RCC 7860 (cell line): ENCODE data around the gene ASAP2.

Experiments used
- DNase-seq: peaks from one replicate; pipeline ENCODE4 v3.0.0-alpha.2; 2015; ENCODE audit warnings: low spot score
- FAIRE-seq: peaks from 2 replicates; lab custom pipeline; 2012; peaks lifted over from hg19 to GRCh38; lab: Jason Lieb, UNC

ASAP2 gene

GRCh38 chr2:9179572-9180201, 26.9 kb upstream of the ASAP2 start:
- DNase-seq, result peak; percentile 86
- FAIRE-seq, result peak; percentile 78

GRCh38 chr2:9184361-9184760, 22.3 kb upstream of the ASAP2 start:
- DNase-seq (no peak), FAIRE-seq (no peak)

GRCh38 chr2:9187620-9188214, 18.9 kb upstream of the ASAP2 start:
- no peak for DNase-seq
- no peak for FAIRE-seq

DNA sequence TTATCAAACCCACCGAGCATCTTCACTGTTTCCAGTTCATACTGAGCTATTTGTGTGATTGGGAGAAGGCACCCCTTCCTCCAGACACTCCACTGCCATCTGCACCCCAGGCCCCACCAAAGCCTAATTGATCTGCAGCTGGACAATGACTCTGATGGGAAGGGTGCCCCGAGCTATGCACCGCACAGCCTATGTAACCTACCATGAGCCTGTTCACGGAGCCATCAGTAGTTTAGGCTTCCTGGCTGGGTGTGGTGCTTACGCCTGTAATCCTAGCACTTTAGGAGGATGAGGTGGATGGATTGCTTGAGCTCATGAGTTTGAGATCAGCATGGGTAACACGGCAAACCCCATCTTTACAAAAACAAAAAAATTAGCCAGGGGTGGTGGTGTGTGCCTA, 17.8 kb upstream of the ASAP2 start:
- FAIRE-seq (no peak), DNase-seq (no peak)

DNA sequence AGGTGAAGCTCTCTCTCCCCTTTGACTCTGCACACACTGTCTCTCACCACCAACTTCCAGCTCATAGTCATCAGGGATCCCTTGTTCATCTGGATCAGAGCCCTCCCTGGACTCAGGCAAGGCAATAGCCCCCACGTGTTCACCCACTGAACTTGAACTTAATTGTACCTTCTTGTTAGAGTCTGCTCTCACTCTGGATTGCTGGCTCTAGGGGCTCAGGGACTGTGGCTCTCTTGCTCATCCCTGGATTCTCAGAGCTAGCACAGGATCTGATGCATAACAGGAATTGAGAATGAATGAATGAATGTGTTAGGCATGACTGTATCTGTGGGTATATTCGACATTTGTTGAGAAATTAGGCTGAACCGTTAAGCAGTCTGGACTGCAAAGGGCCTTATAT, 16.7 kb upstream of the ASAP2 start:
- DNase-seq (no peak), FAIRE-seq (no peak)

DNA sequence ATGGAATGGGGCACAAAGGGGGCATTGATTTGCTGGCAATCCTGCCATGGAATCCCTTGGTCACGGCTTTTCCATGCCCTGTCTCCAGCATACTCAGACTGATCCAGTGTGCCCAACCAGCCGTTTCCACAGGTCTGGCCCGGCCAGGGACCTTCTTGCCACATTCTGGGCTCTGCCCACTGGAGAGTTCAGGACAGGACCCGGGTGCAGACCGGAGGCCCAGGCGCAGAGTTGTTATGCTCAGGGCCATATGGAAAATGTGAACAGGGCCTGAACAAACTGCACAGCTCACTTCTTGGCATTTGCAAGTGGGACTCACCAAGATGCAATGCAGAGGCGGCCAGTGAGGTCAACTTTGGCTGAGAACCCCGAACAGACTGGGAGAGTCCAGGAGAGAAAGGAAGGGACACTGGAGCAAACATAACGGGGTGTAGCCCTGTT, 15.6 kb upstream of the ASAP2 start:
- FAIRE-seq (no peak), DNase-seq (no peak)

DNA sequence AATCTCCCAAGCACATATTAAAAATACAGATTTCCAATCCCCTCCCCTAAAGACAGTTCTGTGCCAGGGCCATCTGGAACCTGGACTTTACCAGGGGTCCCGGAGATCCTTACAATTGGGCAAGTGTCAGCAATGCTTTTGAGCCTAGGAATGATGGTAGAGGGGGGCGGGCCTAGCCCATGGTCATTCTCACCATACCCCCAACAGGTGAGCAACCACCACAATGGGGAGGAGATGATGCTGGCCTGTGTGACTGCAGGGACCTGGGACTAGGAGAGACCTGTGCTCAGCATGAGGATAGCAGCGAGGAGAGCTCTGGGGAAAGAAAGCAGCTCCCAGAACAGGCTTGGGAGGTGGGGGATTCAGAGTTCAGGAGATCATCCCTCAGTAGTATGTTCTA, 13.9 kb upstream of the ASAP2 start:
- DNase-seq (no peak), FAIRE-seq (no peak)

DNA sequence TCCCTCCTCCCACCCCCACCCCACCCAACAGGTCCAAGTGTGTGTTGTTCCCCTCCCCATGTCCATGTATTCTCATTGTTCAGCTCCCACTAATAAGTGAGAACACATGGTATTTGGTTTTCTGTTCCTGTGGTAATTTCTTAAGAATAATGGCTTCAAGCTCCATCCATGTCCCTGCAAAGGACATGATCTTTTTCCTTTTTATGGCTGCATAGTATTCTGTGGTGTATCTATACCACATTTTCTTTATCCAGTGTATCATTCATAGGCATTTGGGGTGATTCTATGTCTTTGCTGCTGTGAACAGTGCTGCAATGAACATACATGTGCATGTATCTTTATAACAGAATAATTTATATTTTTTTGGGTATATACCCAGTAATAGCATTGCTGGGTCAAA, 12.3 kb upstream of the ASAP2 start:
- FAIRE-seq (no peak), DNase-seq (no peak)

GRCh38 chr2:9196637-9197036, 10.0 kb upstream of the ASAP2 start:
- FAIRE-seq, result no peak
- no peak for DNase-seq

- no peak for FAIRE-seq
- no peak for DNase-seq
Measured at GRCh38 chr2:9197916-9198315, 8.7 kb upstream of the ASAP2 start.

- DNase-seq (no peak), FAIRE-seq (no peak)
Measured at GRCh38 chr2:9199716-9200632, 6.6 kb upstream of the ASAP2 start.

DNA sequence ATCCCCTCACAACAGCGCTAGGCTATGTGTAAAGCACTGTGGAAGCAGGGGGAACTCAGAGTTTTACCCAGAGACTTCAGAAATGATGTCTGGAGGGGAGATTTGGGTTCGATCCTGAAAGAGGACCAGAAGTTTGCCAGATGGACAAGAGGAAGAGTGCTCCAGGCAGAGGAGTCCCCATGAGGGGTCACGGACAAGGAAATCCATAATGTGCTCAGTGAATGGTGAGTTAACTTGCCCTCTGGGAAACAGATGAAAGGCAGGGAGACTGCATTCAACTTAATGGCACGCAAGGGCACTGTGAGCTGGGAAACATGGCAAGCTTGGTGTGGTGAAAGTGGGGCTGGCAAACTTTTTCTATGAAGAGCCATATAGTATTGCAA, 6.0 kb upstream of the ASAP2 start:
- DNase-seq, result no peak
- no peak for FAIRE-seq

- peak; percentile 39 for DNase-seq
Measured at GRCh38 chr2:9201185-9201891, 5.3 kb upstream of the ASAP2 start.

GRCh38 chr2:9203006-9203405, 3.6 kb upstream of the ASAP2 start:
- FAIRE-seq (no peak), DNase-seq (no peak)

More at GRCh38 chr2:9201185-9201891, 5.3 kb upstream of the ASAP2 start:
- FAIRE-seq, result peak; percentile 79

- FAIRE-seq (no peak), DNase-seq (no peak)
Measured at GRCh38 chr2:9203876-9204275, 2.7 kb upstream of the ASAP2 start.

DNA sequence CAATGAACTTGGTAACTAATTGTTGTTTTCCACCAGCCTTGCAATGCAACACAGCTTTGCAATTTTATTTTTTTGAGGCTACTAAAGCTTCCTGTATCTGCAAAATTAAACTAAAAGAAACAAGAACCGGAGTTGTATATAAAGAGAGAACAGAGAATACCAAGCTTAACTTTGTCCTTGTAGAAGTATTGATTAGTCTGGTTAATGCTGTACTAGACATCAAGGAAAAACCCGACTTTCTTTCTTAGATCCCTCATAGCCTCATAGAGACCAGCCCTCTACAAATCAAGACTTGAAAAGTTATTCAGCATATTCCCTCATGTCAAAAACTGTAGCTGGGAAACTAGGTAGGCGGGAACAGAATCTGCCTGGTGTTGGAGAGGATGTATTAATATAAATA, 1.7 kb upstream of the ASAP2 start:
- FAIRE-seq (no peak), DNase-seq (no peak)

DNA sequence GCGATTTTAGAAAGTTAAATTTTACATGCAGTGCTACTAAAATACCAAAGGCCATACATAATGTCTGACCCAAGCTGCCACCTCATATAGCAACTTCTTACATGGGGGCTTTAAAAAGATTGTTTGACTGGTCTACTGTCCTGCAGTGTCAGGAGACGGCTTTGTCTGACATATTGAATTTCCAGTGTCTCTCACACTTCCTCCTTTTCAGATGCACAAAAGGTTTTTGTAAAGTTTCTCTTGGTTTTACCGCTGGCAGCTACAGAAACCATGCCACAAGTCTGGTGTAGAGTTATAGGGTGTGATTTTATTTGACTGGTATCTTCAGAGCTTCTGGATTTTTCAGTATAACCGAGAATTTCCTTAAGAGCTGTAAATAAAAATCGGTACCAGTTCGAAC, 1.1 kb upstream of the ASAP2 start:
- DNase-seq, result no peak
- FAIRE-seq, result no peak

GRCh38 chr2:9206991-9207640, 504 bp downstream of the ASAP2 start:
- no peak for DNase-seq
- FAIRE-seq, result no peak

DNA sequence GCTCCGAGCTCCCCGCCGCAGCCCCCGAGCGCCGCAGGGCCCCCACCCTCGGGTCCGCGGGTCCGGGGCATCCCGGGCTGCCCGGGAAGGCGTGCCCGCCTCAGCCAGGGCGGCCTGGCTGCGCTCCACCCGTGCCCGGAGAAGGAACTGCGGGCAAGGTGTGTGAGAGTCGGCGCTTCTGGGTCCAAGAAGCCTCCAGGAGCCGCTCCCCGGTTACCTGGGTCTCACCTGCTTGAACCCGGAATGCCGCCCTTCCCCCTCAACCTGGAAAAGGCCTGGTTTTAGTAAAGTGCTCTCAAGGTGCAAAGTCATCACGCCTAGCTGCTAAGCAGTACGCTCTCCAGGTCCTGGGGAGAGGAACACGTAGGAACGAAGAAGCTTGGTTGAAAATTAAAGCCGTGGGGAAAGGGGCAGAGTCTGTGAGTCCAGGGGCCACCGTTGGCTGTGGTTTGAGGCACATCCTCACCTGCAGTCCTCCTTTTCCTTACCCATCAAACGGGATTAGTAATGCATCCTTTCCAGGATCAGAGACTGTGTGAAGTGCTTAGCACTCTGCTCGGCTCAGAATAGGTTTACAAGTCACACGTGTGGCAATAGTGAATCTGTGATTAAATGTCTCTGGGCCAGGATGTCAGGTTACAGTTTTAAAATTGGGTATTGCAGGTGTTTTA, 1.2 kb downstream of the ASAP2 start:
- peak; percentile 42 for DNase-seq

GRCh38 chr2:9208875-9209274, 2.3 kb downstream of the ASAP2 start:
- FAIRE-seq (no peak), DNase-seq (no peak)

More for the DNA sequence above, 1.2 kb downstream of the ASAP2 start:
- FAIRE-seq, result no peak
